K562 (cell line): ENCODE measurements around the gene FMNL2. TPM values are rescaled to one million over a fixed set of nuclear protein-coding genes. Genes with fewer than 3 reads are reported as not detected.

Experiments used
- ATAC-seq: fragments of 200-7000 bp; cut with Tn5 transposase; 3 replicates; pipeline ENCODE4 v1.9.1; 2020; ENCODE audit warnings: moderate library complexity
- BruUV-seq: library from RNA; stranded (reverse); fragments of 400-500 nt; replicated peaks from 2 replicates; lab custom pipeline; 2021; lab: Mats Ljungman, UMichigan
- CTCF ChIA-PET: fragments of 300-600 bp; formaldehyde crosslinking; extraction: SDS; loops from one replicate; lab custom pipeline; 2021; ENCODE audit warnings: low intra/inter-chr PET ratio; lab: Yijun Ruan, JAX
- POLR2A ChIA-PET: fragments of 300-600, 350-650 bp; sonication (Branson Sonifier 250); formaldehyde crosslinking; extraction: SDS; loops from one replicate; lab custom pipeline; 2021; ENCODE audit warnings: antibody characterized with exemption, inconsistent platforms; lab: Yijun Ruan, JAX
- DNase-seq, 4 experiments: peaks; one replicate each; pipeline versions ENCODE4 v3.0.0 to v3.0.0-alpha.2; 2011 to 2018; ENCODE audit warnings: low spot score in 3 of 4, mixed read lengths in 3 of 4; ENCODE audit errors: extremely low read depth in 1 of 4
- FAIRE-seq: peaks from 2 replicates; lab custom pipeline; 2011; peaks lifted over from hg19 to GRCh38; lab: Jason Lieb, UNC
- H2AFZ ChIP-seq: 2 replicates; pipeline ENCODE4 v1.6.0; 2011; ENCODE audit warnings: low read depth, low read length, control low read depth, inconsistent platforms
- H3K27ac ChIP-seq: fragments of 200-600 bp; 3 replicates; pipeline ENCODE4 v1.8.0; 2011; ENCODE audit warnings: low read depth, mild to moderate bottlenecking, control low read depth, inconsistent platforms, low read length, moderate library complexity, mixed read lengths; ENCODE audit errors: extremely low read depth
- H3K27me3 ChIP-seq, 2 experiments: fragments of 300-600 bp in 1 of 2; 2 replicates in 1 of 2; 3 replicates in 1 of 2; pipeline versions ENCODE4 v1.6.0 to v1.8.0; 2011; ENCODE audit warnings: inconsistent platforms in 2 of 2, low read length in 2 of 2, mild to moderate bottlenecking in 1 of 2, mixed read lengths in 1 of 2, moderate library complexity in 1 of 2; ENCODE audit not compliant: control insufficient read depth in 2 of 2, insufficient read depth in 2 of 2
- H3K36me3 ChIP-seq: fragments of 300-600 bp; 3 replicates; pipeline ENCODE4 v1.8.0; 2011; ENCODE audit warnings: mild to moderate bottlenecking, low read length, inconsistent platforms; ENCODE audit not compliant: control insufficient read depth, insufficient read depth
- H3K4me1 ChIP-seq, 2 experiments: fragments of 200-600 bp in 1 of 2; replicated peaks in 1 of 2; 2 replicates in 1 of 2; 3 replicates in 1 of 2; pipeline versions ENCODE4 v1.5.1 to v1.8.0; 2011; ENCODE audit warnings: inconsistent platforms in 2 of 2, low read length in 2 of 2, mild to moderate bottlenecking in 1 of 2, mixed read lengths in 1 of 2, moderate library complexity in 1 of 2; ENCODE audit not compliant: control insufficient read depth in 2 of 2, insufficient read depth in 2 of 2
- H3K4me2 ChIP-seq: 2 replicates; pipeline ENCODE4 v1.6.1; 2011; ENCODE audit warnings: low read length, control low read depth, inconsistent platforms, mixed read lengths; ENCODE audit not compliant: insufficient read depth
- H3K4me3 ChIP-seq: fragments of 200-600 bp; sonication (generic), shearing (Covaris generic); 2 replicates; pipeline ENCODE4 v1.5.1; 2016; ENCODE audit warnings: control low read depth, inconsistent platforms
- H3K79me2 ChIP-seq: fragments of 200-600 bp; 3 replicates; pipeline ENCODE4 v1.8.0; 2011; ENCODE audit warnings: low read length, inconsistent platforms; ENCODE audit not compliant: control insufficient read depth, insufficient read depth
- H3K9ac ChIP-seq, 2 experiments: 2 replicates each; pipeline versions ENCODE4 v1.6.0 to v1.6.1; 2011; ENCODE audit warnings: low read depth in 2 of 2, low read length in 2 of 2, control low read depth in 1 of 2, inconsistent platforms in 1 of 2, mild to moderate bottlenecking in 1 of 2, mixed read lengths in 1 of 2; ENCODE audit not compliant: insufficient read depth in 1 of 2
- H3K9me1 ChIP-seq: one replicate; pipeline ENCODE4 v1.6.0; 2011; ENCODE audit warnings: inconsistent platforms, mild to moderate bottlenecking, low read length, moderate library complexity; ENCODE audit not compliant: control insufficient read depth, insufficient read depth
- H3K9me3 ChIP-seq: replicated peaks from 2 replicates; pipeline ENCODE4 v1.5.1; 2011; ENCODE audit warnings: low read depth, low read length, inconsistent platforms; ENCODE audit not compliant: control insufficient read depth, insufficient read depth
- H4K20me1 ChIP-seq: replicated peaks from 2 replicates; pipeline ENCODE4 v1.6.1; 2011; ENCODE audit warnings: low read length, inconsistent platforms, mixed read lengths; ENCODE audit not compliant: control insufficient read depth, insufficient read depth
- C11orf30 ChIP-seq: fragments of 450-650 bp; IDR thresholded peaks from 2 replicates; pipeline ENCODE4 v1.6.1; 2016; ENCODE audit warnings: low read depth, mild to moderate bottlenecking
- CC2D1A ChIP-seq: fragments of 450-650 bp; IDR thresholded peaks from 2 replicates; pipeline ENCODE4 v1.6.1; 2017; ENCODE audit warnings: mild to moderate bottlenecking
- KAT2B ChIP-seq: IDR thresholded peaks from one replicate; pipeline ENCODE4 v1.6.1; 2012; ENCODE audit warnings: low read depth, mild to moderate bottlenecking, control low read depth, inconsistent platforms, low read length, moderate library complexity
- KAT7 ChIP-seq: sonication (generic); formaldehyde crosslinking; IDR thresholded peaks from 2 replicates; pipeline ENCODE4 v1.8.0; 2022; ENCODE audit warnings: missing genetic modification reagents, mild to moderate bottlenecking, borderline replicate concordance
- LEF1 ChIP-seq: fragments of 450-650 bp; IDR thresholded peaks from 2 replicates; pipeline ENCODE4 v1.6.1; 2016; ENCODE audit warnings: mild to moderate bottlenecking
- MBD2 ChIP-seq: sonication (generic); IDR thresholded peaks from 2 replicates; pipeline ENCODE4 v1.6.1; 2016; ENCODE audit warnings: low read depth, borderline replicate concordance
- NCOA2 ChIP-seq, 2 experiments: fragments of 450-650 bp; IDR thresholded peaks; 2 replicates each; pipeline ENCODE4 v1.6.1; 2018; ENCODE audit warnings: mild to moderate bottlenecking in 2 of 2, moderate library complexity in 1 of 2; ENCODE audit not compliant: partially characterized antibody in 2 of 2
- PCBP1 ChIP-seq: fragments of 200-400 bp; formaldehyde crosslinking; IDR thresholded peaks from 2 replicates; pipeline ENCODE4 v1.6.1; 2018; ENCODE audit warnings: mild to moderate bottlenecking, low read depth, low read length; ENCODE audit not compliant: poor library complexity, severe bottlenecking
- RFX7 ChIP-seq: fragments of 250-450 bp; sonication (Bioruptor Pico); IDR thresholded peaks from 2 replicates; pipeline ENCODE4 v1.5.1; 2021; ENCODE audit warnings: mild to moderate bottlenecking
- STAT5B ChIP-seq: fragments of 250-450 bp; sonication (Bioruptor Pico); IDR thresholded peaks from 2 replicates; pipeline ENCODE4 v1.8.0; 2021; ENCODE audit warnings: mild to moderate bottlenecking, inconsistent platforms
- TAF1 ChIP-seq: IDR thresholded peaks from 2 replicates; pipeline ENCODE4 v1.6.1; 2011; ENCODE audit warnings: mild to moderate bottlenecking, low read length, moderate library complexity; ENCODE audit not compliant: insufficient read depth, control insufficient read depth, severe bottlenecking; ENCODE audit errors: extremely low read depth
- XRCC5 ChIP-seq: fragments of 200-400 bp; formaldehyde crosslinking; IDR thresholded peaks from 2 replicates; pipeline ENCODE4 v1.6.1; 2017; ENCODE audit warnings: low read depth, mild to moderate bottlenecking, low read length
- ZBTB17 ChIP-seq: fragments of 450-650 bp; formaldehyde crosslinking; IDR thresholded peaks from 2 replicates; pipeline ENCODE4 v1.4.0; 2020; ENCODE audit warnings: mild to moderate bottlenecking
- ZNF134 ChIP-seq: fragments of 250-450 bp; sonication (Bioruptor Pico); conservative IDR thresholded peaks from 2 replicates; pipeline ENCODE4 v1.4.0; 2020
- ZNF143 ChIP-seq: sonication (generic); formaldehyde crosslinking; IDR thresholded peaks from 2 replicates; pipeline ENCODE4 v1.9.0; 2022; ENCODE audit warnings: mild to moderate bottlenecking, missing genetic modification reagents
- ZNF76 ChIP-seq: fragments of 250-450 bp; sonication (Bioruptor Pico); IDR thresholded peaks from 2 replicates; pipeline ENCODE4 v1.4.0; 2020; ENCODE audit warnings: mild to moderate bottlenecking, moderate library complexity, borderline replicate concordance
- WGBS: fragments of 100-300 bp; shearing (Covaris generic); methylation state at CpG from one replicate; pipeline ENCODE4 v1.1.6; 2016; ENCODE audit warnings: low coverage, mixed read lengths; ENCODE audit not compliant: insufficient coverage; ENCODE audit errors: missing lambda C conversion rate; 5-methylcytosine and 5-hydroxymethylcytosine counted together
- in situ Hi-C: fragments of 300-500 bp; cut with MboI; formaldehyde crosslinking; loops from 4 replicates; pipeline ENCODE4 v1.15.0; 2018; ENCODE audit warnings: inconsistent platforms, mixed read lengths
- intact Hi-C: fragments of 100-400 bp; cut with micrococcal nuclease; formaldehyde crosslinking; loops from 2 replicates; pipeline ENCODE4 v1.14.2; 2022
- polyA plus RNA-seq, 8 experiments: library from polyadenylated mRNA; depleted of rRNA in 4 of 8; stranded (reverse) in 5 of 8; unstranded in 3 of 8; fragments of >200 nt; fragmentation: Nextera tagmentation in 2 of 8; fragmentation: Illumina TruSeq in 1 of 8; extraction: Ambion mirVana in 2 of 8; extraction: Trizol in 1 of 8; gene quantifications; 2 replicates each; pipeline versions ENCODE4 v1.2.1 to v1.2.3, GENCODE V29; 2011 to 2014; ENCODE audit warnings: inconsistent platforms in 1 of 8, missing spikeins in 1 of 8
- total RNA-seq, 7 experiments: library from RNA; depleted of rRNA in 6 of 7; stranded (reverse); fragments of >200 nt in 6 of 7; fragmentation: Illumina TruSeq in 2 of 7; extraction: Trizol in 2 of 7; gene quantifications; 2 replicates each; pipeline versions ENCODE4 v1.2.1 to v1.2.3, GENCODE V29; 2011 to 2021; ENCODE audit warnings: low replicate concordance in 1 of 7
- TF ChIP-seq, protein P1 (sequence below), 2 experiments: fragments of 450-650 bp in 1 of 2; IDR thresholded peaks; 2 replicates each; pipeline ENCODE4 v1.6.1; 2011 to 2017; ENCODE audit warnings: low read depth in 2 of 2, antibody characterized with exemption in 1 of 2, borderline replicate concordance in 1 of 2, low read length in 1 of 2, mild to moderate bottlenecking in 1 of 2, mixed read lengths in 1 of 2; ENCODE audit not compliant: control insufficient read depth in 1 of 2
- TF ChIP-seq, protein P2 (sequence below): sonication (generic); formaldehyde crosslinking; IDR thresholded peaks from 2 replicates; pipeline ENCODE4 v1.9.0; 2022; ENCODE audit warnings: mild to moderate bottlenecking, missing genetic modification reagents

Gene FMNL2
- total and polyA plus RNA-seq, 9 of the 15 experiments (the other 6 are each of a cell fraction or from before 2014, with no cell fraction given) = 0.15 to 0.49 (median 0.24) TPM; not detected in 1

DNA sequence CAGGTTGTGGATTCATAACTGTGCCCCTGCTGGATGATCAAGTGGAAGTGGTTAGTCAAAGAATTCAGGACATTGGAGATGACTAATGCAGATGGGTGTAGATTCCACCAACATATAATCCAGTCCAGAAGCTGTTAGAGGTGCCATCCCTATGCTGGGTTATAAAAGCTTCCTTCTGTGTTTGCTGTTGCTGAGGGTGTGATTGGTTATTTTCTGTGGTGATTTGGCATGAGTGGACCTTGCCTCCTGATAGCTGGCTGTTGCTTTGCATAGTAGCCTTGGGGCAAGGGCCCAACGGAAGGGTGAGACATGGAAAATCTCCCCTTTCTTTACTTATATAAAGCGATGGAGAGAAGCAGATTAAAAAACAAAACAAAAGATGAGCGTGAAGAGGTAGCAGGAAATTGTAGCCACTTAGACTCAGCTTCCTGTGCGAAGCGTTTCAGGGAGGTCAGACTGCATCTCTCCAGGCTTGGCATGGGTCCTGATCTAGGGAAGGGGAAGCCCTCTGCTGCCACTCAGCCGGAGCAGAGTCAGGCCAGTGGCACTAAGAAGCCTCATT lies 190.4 kb downstream of the FMNL2 start (continued):
- TF ChIP-seq, protein P1, sequence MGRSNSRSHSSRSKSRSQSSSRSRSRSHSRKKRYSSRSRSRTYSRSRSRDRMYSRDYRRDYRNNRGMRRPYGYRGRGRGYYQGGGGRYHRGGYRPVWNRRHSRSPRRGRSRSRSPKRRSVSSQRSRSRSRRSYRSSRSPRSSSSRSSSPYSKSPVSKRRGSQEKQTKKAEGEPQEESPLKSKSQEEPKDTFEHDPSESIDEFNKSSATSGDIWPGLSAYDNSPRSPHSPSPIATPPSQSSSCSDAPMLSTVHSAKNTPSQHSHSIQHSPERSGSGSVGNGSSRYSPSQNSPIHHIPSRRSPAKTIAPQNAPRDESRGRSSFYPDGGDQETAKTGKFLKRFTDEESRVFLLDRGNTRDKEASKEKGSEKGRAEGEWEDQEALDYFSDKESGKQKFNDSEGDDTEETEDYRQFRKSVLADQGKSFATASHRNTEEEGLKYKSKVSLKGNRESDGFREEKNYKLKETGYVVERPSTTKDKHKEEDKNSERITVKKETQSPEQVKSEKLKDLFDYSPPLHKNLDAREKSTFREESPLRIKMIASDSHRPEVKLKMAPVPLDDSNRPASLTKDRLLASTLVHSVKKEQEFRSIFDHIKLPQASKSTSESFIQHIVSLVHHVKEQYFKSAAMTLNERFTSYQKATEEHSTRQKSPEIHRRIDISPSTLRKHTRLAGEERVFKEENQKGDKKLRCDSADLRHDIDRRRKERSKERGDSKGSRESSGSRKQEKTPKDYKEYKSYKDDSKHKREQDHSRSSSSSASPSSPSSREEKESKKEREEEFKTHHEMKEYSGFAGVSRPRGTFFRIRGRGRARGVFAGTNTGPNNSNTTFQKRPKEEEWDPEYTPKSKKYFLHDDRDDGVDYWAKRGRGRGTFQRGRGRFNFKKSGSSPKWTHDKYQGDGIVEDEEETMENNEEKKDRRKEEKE (IDR thresholded peaks at IDR 0.05; ENCODE audit: borderline replicate concordance in 1 of 2, control insufficient read depth in 1 of 2, low read depth in 2 of 2, low read length in 1 of 2) = no peak
- TF ChIP-seq STAT5B (no peak), C11orf30 (no peak), PCBP1 (no peak), LEF1 (no peak)

DNA sequence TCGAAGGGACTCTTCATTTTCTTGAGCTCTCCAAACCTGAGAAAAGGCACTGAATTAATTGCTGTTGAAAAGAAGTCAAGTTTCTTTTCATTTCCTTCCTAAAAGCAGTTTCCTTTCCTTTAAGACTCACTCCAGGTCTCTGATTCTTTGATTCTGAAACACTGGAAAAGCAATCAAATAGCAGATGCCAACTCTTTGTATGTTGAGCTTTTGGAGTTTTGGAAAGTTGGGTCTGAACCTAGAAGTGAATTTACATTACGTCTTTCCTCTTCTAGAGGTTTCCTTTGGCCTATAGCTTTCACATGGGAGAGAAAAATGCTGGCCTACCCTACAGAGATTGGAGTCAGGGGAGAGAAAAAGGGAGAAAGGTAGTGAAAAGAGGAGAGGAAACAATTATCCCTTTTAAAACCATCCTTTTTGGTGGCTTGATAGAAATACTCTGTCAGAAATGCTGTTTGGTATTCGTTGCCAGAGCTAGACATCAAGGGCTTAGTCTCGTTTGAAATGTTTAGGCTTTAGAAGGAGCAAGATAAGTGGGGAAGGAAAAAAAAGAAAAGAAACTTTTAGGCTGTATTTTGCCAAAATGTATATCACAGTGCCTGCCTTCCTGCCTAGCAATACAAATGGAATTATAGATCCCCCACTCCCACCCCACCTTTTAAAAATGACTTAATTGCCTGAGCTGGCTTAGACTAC lies 194.6 kb downstream of the FMNL2 start:
- POLR2A ChIA-PET = interaction anchor here (1.3 to 1.4 kb wide), 2 partner anchors 10 to 11 kb away, joined by 4 to 6 read pairs; no protein-coding TSS in a partner anchor
- WGBS = 0% methylated on average over 4 of the region's 4 CpGs
- no TSS peak for BruUV-seq

More for the DNA sequence above, 194.6 kb downstream of the FMNL2 start:
- Histone ChIP-seq H3K9me3 (no peaks in the 10 kb centered on the region), H3K79me2 (no peaks in the 10 kb centered on the region), H3K4me1 (no peaks in the 10 kb centered on the region)
- TF ChIP-seq RFX7 (CRISPR knock-in tag) (no peak), KAT2B (no peak), KAT7 (CRISPR knock-in tag) (no peak), ZNF134 (CRISPR knock-in tag) (no peak), CC2D1A (no peak), ZNF76 (CRISPR knock-in tag) (no peak), XRCC5 (no peak), MBD2 (no peak), NCOA2 (IDR thresholded peaks at IDR 0.05; ENCODE audit: partially characterized antibody in 2 of 2) (no peak), ZNF143 (CRISPR knock-in tag) (no peak), TAF1 (no peak), ZBTB17 (no peak)
- TF ChIP-seq, protein P2, sequence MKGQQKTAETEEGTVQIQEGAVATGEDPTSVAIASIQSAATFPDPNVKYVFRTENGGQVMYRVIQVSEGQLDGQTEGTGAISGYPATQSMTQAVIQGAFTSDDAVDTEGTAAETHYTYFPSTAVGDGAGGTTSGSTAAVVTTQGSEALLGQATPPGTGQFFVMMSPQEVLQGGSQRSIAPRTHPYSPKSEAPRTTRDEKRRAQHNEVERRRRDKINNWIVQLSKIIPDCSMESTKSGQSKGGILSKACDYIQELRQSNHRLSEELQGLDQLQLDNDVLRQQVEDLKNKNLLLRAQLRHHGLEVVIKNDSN = no peak
- TF ChIP-seq, all 486 proteins: peak for 0
- Histone ChIP-seq H4K20me1 (no peaks in the 10 kb centered on the region), H2AFZ (no peak overlapping the region), H3K4me2 (no peak overlapping the region), H3K27me3 (peaks cover 0 to 3% of the 10 kb centered on the region in 2 experiments; a peak in 1 of 5 replicates), H3K4me3 (no peak overlapping the region), H3K27ac (no peak overlapping the region), H3K36me3 (no peaks in the 10 kb centered on the region), H3K9me1 (no peaks in the 10 kb centered on the region), H3K9ac (no peak overlapping the region)
- CTCF ChIA-PET = no interaction called here
- FAIRE-seq (no peak), DNase-seq (no peak), ATAC-seq (no peak)
- intact Hi-C loops (no loop called here), in situ Hi-C loops (no loop called here)
